Bronchial epithelial cell (primary cell): Measurements from ENCODE around the gene KHK. TPM values are rescaled to one million over a fixed set of nuclear protein-coding genes. Genes with fewer than 3 reads are reported as not detected.

Experiments used
- DNase-seq: peaks from one replicate; pipeline ENCODE4 v3.0.0-alpha.2; 2010; ENCODE audit warnings: low read depth
- FAIRE-seq: peaks from 2 replicates; lab custom pipeline; 2011; peaks lifted over from hg19 to GRCh38; lab: Jason Lieb, UNC
- H3K27me3 ChIP-seq: 2 replicates; pipeline ENCODE4 v1.5.1; 2011; ENCODE audit warnings: low read length; ENCODE audit not compliant: control insufficient read depth, insufficient read depth
- H3K36me3 ChIP-seq: 2 replicates; pipeline ENCODE4 v1.5.1; 2011; ENCODE audit warnings: low read length; ENCODE audit not compliant: control insufficient read depth, insufficient read depth
- H3K4me3 ChIP-seq: 2 replicates; pipeline ENCODE4 v1.5.1; 2011; ENCODE audit warnings: mild to moderate bottlenecking, low read depth, low read length, control low read depth
- CTCF ChIP-seq: IDR thresholded peaks from 2 replicates; pipeline ENCODE4 v1.5.1; 2011; ENCODE audit warnings: mild to moderate bottlenecking, moderate library complexity, low read length, control low read depth, inconsistent platforms; ENCODE audit not compliant: insufficient read depth, severe bottlenecking
- total RNA-seq: library from RNA; depleted of rRNA; stranded (reverse); fragments of >200 nt; gene quantifications from 2 replicates; pipeline ENCODE4 v1.2.1, GENCODE V29; 2014

The KHK gene
- total RNA-seq, 1 donor from 2014 or later, result 0.53 TPM

- TF ChIP-seq CTCF, result peak; percentile 6
- Histone ChIP-seq H3K27me3 (peaks cover 13% of the 10 kb centered on the region), H3K36me3 (no peaks in the 10 kb centered on the region), H3K4me3 (peak within 1 kb of the TSS; percentile 42)
- FAIRE-seq, result no peak
- DNase-seq, result no peak
Measured at GRCh38 chr2:27123302-27124150, 37.0 kb downstream of the KHK start, which contains the start of gene ABHD1. ABHD1 (plus strand) TSS chr2:27123815; CDS start chr2:27123949, 134 bp downstream.

- no peak for DNase-seq
- H3K4me3 ChIP-seq, result no peak overlapping the region
- H3K36me3 ChIP-seq, result peaks cover 1% of the 10 kb centered on the region
- no peak for FAIRE-seq
- peaks cover 5% of the 10 kb centered on the region for H3K27me3 ChIP-seq
- no peak for TF ChIP-seq CTCF
Measured at GRCh38 chr2:27125104-27125503, 38.5 kb downstream of the KHK start.

GRCh38 chr2:27126252-27126710 lies 39.7 kb downstream of the KHK start:
- no peak for FAIRE-seq

GRCh38 chr2:27127883-27128667 lies 41.5 kb downstream of the KHK start:
- peaks cover 14% of the 10 kb centered on the region for H3K36me3 ChIP-seq
- FAIRE-seq (no peak), DNase-seq (no peak)
- H3K27me3 ChIP-seq, result peaks cover 2% of the 10 kb centered on the region
- TF ChIP-seq CTCF, result no peak
- H3K4me3 ChIP-seq, result no peak overlapping the region

More at GRCh38 chr2:27126252-27126710, 39.7 kb downstream of the KHK start:
- no peak for TF ChIP-seq CTCF
- peaks cover 6% of the 10 kb centered on the region for H3K36me3 ChIP-seq
- peaks cover 5% of the 10 kb centered on the region for H3K27me3 ChIP-seq
- no peak overlapping the region for H3K4me3 ChIP-seq
- no peak for DNase-seq

GRCh38 chr2:27128668-27129571 lies 42.3 kb downstream of the KHK start:
- Histone ChIP-seq H3K4me3 (no peak overlapping the region), H3K27me3 (no peaks in the 10 kb centered on the region), H3K36me3 (peaks cover 14% of the 10 kb centered on the region)
- TF ChIP-seq CTCF, result no peak
- FAIRE-seq (no peak), DNase-seq (no peak)
